ENCODE measurements around the gene PARD3B.

- TF ChIP-seq EZH2phosphoT487 (IDR thresholded peaks at IDR 0.05; ENCODE audit: borderline replicate concordance, low read length) (no peak), CTCF (IDR thresholded peaks at IDR 0.05; ENCODE audit: low read depth, low read length, poor library complexity, severe bottlenecking) (no peak)
Observed at GRCh38 chr2:204544961-204545860, at the start of gene PARD3B.
